Left kidney (tissue), 2 donors: ENCODE measurements around the gene OR51B4. TPM values are rescaled to one million over a fixed set of nuclear protein-coding genes. Genes with fewer than 3 reads are reported as not detected.
"Not testable (repeated sequence)": the region's sequence is repeated elsewhere in the genome, so short reads cannot be mapped to it uniquely, and the experiment has no call there.

Source experiments
- DNase-seq: peaks from one replicate; pipeline ENCODE4 v3.0.0-alpha.2; 2013
- polyA plus RNA-seq: library from polyadenylated mRNA; unstranded; fragments of 120-200 nt; gene quantifications from one replicate; pipeline ENCODE4 v1.2.1, GENCODE V29; 2013; ENCODE audit not compliant: insufficient read length

OR51B4 gene
- polyA plus RNA-seq, 1 donor: 0.35 TPM

DNA sequence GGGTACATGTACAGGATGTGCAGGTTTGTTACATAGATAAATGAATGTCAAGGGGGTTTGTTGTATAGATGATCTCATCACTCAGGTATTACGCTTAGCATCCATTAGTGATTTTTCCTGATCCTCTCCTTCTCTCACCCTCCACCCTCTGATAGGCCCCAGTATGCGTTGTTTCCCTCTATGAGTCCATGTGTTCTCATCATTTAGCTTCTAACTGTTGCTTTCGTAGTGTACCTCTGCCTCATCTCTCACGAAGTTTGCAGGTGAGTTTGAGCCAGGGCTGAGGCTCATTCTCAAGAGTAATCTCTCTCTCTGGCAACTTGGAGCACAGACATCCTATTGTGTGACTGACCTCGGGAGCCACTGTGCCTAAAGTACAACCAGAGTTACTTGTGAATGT, 27.4 kb downstream of the OR51B4 start:
- DNase-seq: no peak

DNA sequence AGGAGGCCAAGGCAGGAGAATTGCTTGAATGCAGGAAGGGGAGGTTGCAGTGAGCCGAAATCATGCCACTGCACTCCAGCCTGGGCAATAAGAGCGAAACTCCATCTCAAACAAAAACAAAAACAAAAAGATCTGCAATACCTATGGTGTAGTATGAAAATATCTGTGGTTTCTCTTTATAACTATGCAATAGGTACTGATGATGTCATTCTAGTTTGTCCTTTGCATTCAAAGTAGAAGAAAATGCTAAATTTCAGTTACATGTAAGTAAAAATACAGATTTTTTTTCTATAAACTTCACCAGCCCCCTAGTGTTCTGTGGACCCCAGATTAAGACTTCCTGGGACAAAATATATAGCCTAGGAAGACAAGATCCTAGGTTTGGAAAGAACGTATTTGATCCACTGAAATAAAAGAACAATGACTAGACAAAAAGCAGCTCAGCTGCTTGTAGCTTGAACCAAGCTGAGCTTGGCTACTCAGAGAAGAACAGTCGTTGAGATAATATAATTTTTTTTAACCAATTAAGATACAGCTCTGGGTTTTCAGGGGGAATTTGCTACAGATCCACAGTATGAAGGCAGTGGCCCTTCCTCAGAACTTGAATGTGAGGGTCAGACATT, 29.2 kb downstream of the OR51B4 start:
- no peak for DNase-seq

DNA sequence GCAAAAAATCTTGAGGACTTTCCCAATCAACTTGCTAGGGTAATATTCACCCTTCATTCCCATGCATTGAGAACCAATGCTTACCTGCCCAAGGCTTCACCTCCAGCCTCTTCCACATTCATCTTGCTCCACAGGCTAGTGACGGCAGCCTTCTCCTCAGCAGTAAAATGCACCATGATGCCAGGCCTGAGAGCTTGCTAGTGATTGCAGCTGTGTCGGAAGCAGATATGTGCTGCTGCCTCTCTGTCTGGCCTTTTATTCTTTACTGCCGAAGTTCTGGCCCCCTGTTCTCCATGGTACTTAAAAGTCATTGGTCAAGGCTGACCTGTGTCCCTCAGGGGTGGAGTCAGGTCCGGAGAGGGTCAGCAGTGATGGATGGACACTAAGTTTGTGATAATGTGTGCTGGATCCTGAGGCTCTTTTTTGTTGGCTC, 32.0 kb downstream of the OR51B4 start, which contains the start of gene HBE1:
HBE1 (minus strand) TSS at position 231 of the 433 bp plus-strand sequence; CDS start at position 176, 55 bp downstream.
- no peak for DNase-seq

DNA sequence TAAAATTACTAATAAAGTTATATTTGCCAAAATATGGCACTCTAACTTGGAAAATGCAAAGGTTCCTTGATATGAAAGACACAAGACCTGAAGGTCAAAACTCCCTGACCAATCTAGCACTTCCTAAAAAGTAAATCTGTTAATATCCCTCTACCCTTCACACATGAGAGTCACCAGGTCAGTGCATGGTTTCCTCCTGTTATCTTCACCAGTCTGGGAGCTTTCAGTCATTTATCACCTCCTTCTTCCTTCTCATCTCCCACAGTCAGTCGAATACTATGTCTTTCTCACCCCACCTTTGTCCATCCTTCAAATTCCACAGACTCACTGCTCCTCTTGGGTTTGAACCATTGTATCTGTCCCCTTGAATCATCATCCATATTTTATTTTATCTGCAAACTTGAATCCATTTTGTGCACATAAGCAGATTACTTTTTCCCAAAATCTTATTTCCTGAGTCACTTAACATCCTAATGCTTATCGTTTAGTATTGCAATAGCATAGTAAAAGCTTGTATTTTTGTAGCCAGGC, 34.6 kb downstream of the OR51B4 start:
- DNase-seq: no peak

DNA sequence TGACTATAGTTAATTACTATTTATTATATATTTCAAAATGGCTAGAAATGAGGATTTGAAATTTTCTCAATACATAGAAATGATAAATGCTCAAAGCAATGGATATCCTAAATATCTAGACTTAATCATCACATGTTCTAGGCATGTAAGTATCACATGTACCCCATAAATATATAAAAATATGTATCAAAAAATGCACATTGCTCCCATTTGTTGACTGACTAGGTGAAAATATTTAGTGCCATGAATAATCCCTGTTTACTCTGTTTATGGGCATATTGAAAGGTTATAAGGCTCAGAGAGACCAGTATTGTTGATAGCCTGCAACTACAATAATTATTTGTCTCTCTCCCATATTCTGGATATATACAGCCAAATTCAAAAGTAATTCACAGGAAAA, 35.1 kb downstream of the OR51B4 start:
- DNase-seq: no peak

GRCh38 chr11:5265832-5266231, 35.9 kb downstream of the OR51B4 start:
- DNase-seq: no peak

DNA sequence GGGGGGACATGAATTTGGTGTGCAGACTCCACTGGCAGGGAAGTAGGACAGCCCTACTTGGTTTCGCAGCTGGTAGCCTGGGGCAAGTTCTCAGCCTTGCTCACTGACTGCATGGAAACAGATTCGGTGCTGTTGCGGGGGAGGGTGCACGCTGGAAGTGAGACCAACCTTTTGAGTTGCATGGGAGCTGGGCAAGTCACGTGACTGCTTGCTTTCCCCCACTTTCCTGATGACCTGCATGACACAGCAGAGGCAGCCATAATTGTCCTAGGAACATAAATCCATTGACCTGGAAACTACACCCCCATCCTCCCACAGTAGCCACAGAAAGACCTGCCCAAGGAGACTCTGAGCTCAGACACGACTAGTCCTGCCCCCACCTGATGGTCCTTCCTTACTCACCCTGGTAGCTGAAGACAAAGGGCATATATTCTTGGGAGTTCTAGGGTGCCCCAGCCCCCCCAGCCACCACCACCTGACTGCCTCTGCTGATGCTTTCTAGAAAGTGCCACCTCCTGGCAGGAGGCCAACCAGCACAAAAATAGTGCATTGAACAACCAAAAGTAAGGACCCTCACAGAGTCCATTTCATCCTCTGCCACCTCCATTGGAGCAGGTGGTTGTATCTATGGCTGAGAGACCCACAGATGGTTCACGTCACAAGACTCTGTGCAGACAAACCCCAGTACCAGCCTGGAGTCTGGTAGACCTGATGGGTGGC, 43.0 kb downstream of the OR51B4 start:
- no peak for DNase-seq

GRCh38 chr11:5257296-5257695, 44.5 kb downstream of the OR51B4 start:
- DNase-seq: no peak

DNA sequence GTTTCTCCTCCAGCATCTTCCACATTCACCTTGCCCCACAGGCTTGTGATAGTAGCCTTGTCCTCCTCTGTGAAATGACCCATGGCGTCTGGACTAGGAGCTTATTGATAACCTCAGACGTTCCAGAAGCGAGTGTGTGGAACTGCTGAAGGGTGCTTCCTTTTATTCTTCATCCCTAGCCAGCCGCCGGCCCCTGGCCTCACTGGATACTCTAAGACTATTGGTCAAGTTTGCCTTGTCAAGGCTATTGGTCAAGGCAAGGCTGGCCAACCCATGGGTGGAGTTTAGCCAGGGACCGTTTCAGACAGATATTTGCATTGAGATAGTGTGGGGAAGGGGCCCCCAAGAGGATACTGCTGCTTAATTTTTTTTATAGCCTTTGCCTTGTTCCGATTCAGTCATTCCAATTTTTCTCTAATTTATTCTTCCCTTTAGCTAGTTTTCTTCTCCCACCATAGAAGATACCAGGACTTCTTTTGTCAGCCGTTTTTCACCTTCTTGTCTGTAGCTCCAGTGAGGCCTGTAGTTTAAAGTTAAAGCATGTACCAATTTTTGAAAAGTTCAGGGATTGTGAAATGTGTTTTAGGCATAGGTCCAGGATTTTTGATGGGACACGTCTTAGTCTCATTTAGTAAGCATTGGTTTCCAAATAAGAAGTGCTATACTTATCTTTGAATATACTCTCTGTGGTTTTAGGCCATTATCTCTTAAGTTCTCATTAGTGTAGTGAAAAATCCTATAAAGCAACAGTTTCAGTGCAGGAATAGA, 46.9 kb downstream of the OR51B4 start, which contains the start of gene HBG2:
HBG2 (minus strand) TSS at position 136 of the 768 bp plus-strand sequence; CDS start at position 83, 53 bp downstream.
- DNase-seq: not testable (repeated sequence)

GRCh38 chr11:5254023-5254422, 47.7 kb downstream of the OR51B4 start:
- DNase-seq: not testable (repeated sequence)

GRCh38 chr11:5253440-5253839, 48.3 kb downstream of the OR51B4 start:
- DNase-seq: not testable (repeated sequence)

DNA sequence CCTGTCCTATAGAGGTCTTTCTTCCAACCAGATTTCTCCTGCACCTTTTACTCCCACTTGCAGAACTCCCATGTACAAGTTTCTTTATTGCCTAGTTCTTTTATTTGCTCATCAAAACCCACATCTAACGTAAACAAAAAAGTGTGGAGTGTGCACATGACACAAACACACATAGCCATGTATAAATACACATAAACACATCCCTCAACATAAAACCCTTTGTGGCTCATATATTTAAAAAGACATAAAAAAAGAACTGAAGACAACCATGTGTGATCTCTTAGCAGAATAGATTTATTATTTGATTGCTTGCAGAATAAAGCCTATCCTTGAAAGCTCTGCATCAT, 48.9 kb downstream of the OR51B4 start:
- no peak for DNase-seq

- no peak for DNase-seq
These were observed 49.4 kb downstream of the OR51B4 start for GRCh38 chr11:5252192-5252918.

- DNase-seq: no peak
These were observed 50.0 kb downstream of the OR51B4 start for GRCh38 chr11:5251746-5252145.

Other genes starting within 250 kb of the OR51B4 start
- not detected for gene OR52E2, start 242.3 kb downstream of the OR51B4 start, polyA plus RNA-seq
- not detected for gene OR52E1, start 232.4 kb downstream of the OR51B4 start, polyA plus RNA-seq
- gene OR52A5, start 163.6 kb downstream of the OR51B4 start, polyA plus RNA-seq: not detected
- gene OR52A1, start 147.2 kb downstream of the OR51B4 start, polyA plus RNA-seq: 0.02 TPM
- not detected for gene OR51V1, start 101.3 kb downstream of the OR51B4 start, polyA plus RNA-seq
- gene HBB, start 74.9 kb downstream of the OR51B4 start, polyA plus RNA-seq: 98.9 TPM
- gene HBD, start 67.5 kb downstream of the OR51B4 start, polyA plus RNA-seq: 0.38 TPM
- 313 TPM for gene HBG1, start 52.1 kb downstream of the OR51B4 start, polyA plus RNA-seq
- 1,458 TPM for gene HBG2, start 47.2 kb downstream of the OR51B4 start, polyA plus RNA-seq
- 10.4 TPM for gene HBE1, start 32.0 kb downstream of the OR51B4 start, polyA plus RNA-seq
- not detected for gene OR51B2, start 22.4 kb upstream of the OR51B4 start, polyA plus RNA-seq
- 0.20 TPM for gene OR51B5, start 41.6 kb upstream of the OR51B4 start, polyA plus RNA-seq
- gene OR51B6, start 49.6 kb upstream of the OR51B4 start, polyA plus RNA-seq: not detected
- gene OR51M1, start 81.9 kb upstream of the OR51B4 start, polyA plus RNA-seq: 0.15 TPM
- gene OR51Q1, start 120.2 kb upstream of the OR51B4 start, polyA plus RNA-seq: not detected
- not detected for gene OR51I1, start 139.6 kb upstream of the OR51B4 start, polyA plus RNA-seq
- gene OR51I2, start 147.4 kb upstream of the OR51B4 start, polyA plus RNA-seq: not detected
- 0.13 TPM for gene OR52D1, start 186.7 kb upstream of the OR51B4 start, polyA plus RNA-seq
- gene UBQLN3, start 208.0 kb upstream of the OR51B4 start, polyA plus RNA-seq: not detected
- 1.4 TPM for gene UBQLNL, start 214.8 kb upstream of the OR51B4 start, polyA plus RNA-seq
- 0.13 TPM for gene OR52H1, start 246.6 kb upstream of the OR51B4 start, polyA plus RNA-seq